Karpas-422 (cell line): ENCODE data around the gene HYCC1. TPM values are rescaled to one million over a fixed set of nuclear protein-coding genes. Genes with fewer than 3 reads are reported as not detected.

Experiments used
- DNase-seq: peaks from one replicate; pipeline ENCODE4 v3.0.0-alpha.2; 2015
- H2AFZ ChIP-seq: fragments of 200-600 bp; sonication (generic); 2 replicates; pipeline ENCODE4 v1.6.1; 2014; ENCODE audit warnings: antibody characterized with exemption, low read length, mixed read lengths
- H3K27ac ChIP-seq: fragments of 200-600 bp; sonication (generic); 2 replicates; pipeline ENCODE4 v1.5.1; 2014; ENCODE audit warnings: mild to moderate bottlenecking, low read length, moderate library complexity
- H3K27me3 ChIP-seq: fragments of 200-600 bp; sonication (generic); 2 replicates; pipeline ENCODE4 v1.6.1; 2014; ENCODE audit warnings: low read length, mixed read lengths
- H3K36me3 ChIP-seq: fragments of 200-600 bp; sonication (generic); 2 replicates; pipeline ENCODE4 v1.6.1; 2014; ENCODE audit warnings: low read length, mixed read lengths; ENCODE audit not compliant: insufficient read depth
- H3K4me1 ChIP-seq: fragments of 200-600 bp; sonication (generic); 2 replicates; pipeline ENCODE4 v1.6.1; 2014; ENCODE audit warnings: mild to moderate bottlenecking, low read length, mixed read lengths
- H3K4me2 ChIP-seq: fragments of 200-600 bp; sonication (generic); 2 replicates; pipeline ENCODE4 v1.6.1; 2014; ENCODE audit warnings: low read length, low read depth, mild to moderate bottlenecking; ENCODE audit not compliant: poor library complexity, severe bottlenecking
- H3K4me3 ChIP-seq: fragments of 200-600 bp; sonication (generic); 2 replicates; pipeline ENCODE4 v1.5.1; 2014; ENCODE audit warnings: mild to moderate bottlenecking, antibody characterized with exemption, low read length, mixed read lengths
- H3K79me2 ChIP-seq: fragments of 200-600 bp; sonication (generic); 2 replicates; pipeline ENCODE4 v1.6.1; 2014; ENCODE audit warnings: mild to moderate bottlenecking, low read length, mixed read lengths
- H3K9ac ChIP-seq: fragments of 200-600 bp; sonication (generic); 2 replicates; pipeline ENCODE4 v1.6.0; 2014; ENCODE audit warnings: low read length
- H3K9me2 ChIP-seq: fragments of 200-600 bp; sonication (generic), shearing (Covaris generic); replicated peaks from 2 replicates; pipeline ENCODE4 v1.6.0; 2014; ENCODE audit warnings: mild to moderate bottlenecking, low read length, moderate library complexity; ENCODE audit not compliant: insufficient read depth
- H3K9me3 ChIP-seq: fragments of 300-700, 200-600 bp; sonication (generic); 2 replicates; pipeline ENCODE4 v1.6.1; 2014; ENCODE audit warnings: low read length, mixed read lengths
- H4K20me1 ChIP-seq: fragments of 200-600 bp; sonication (generic); 2 replicates; pipeline ENCODE4 v1.6.1; 2014; ENCODE audit warnings: mild to moderate bottlenecking, antibody characterized with exemption, low read length, low read depth; ENCODE audit not compliant: insufficient read depth
- total RNA-seq: library from RNA; depleted of rRNA; stranded (reverse); fragments of >200 nt; shearing (Covaris generic); gene quantifications from 2 replicates; pipeline ENCODE4 v1.2.3, GENCODE V29; 2014; ENCODE audit warnings: low replicate concordance

The HYCC1 gene
- total RNA-seq, 1 experiment from 2014 or later, result 3.4 TPM

DNA sequence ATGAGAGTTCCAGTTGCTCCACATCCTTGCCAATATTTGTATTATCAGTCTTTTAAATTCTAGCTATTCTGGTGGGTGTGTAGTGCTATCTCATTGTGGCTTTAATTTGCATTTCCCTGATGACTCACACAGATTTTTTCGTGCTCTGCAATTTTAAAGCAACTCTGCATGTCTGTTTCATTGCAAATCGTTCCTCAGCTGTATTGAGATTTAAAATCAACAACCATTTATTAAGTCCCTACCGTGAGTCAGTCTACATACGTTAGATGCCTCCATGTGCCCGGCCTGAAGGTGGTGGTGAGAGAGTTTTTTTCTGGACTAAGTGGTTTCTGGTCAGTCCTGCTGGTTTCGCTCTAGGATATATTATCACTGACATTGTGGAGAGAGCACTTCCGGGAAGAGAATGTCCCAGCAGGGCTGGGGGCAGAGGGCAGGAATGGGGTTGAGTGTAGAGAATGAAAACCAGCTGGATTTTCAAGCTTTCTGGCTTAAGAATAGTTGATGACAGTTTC lies 8.4 kb upstream of the HYCC1 start:
- Histone ChIP-seq H3K27me3 (0 out of 2 replicates have a peak, but pooled peaks cover 2% of the 10 kb centered on the region), H2AFZ (no peak overlapping the region), H3K9me3 (no peaks in the 10 kb centered on the region), H3K79me2 (no peaks in the 10 kb centered on the region), H3K4me2 (peak overlapping the region; percentile 31), H4K20me1 (no peaks in the 10 kb centered on the region), H3K36me3 (no peaks in the 10 kb centered on the region), H3K4me1 (peaks cover 9% of the 10 kb centered on the region), H3K9me2 (no peaks in the 10 kb centered on the region), H3K9ac (no peak overlapping the region), H3K27ac (no peak overlapping the region), H3K4me3 (no peak overlapping the region)
- no peak for DNase-seq

DNA sequence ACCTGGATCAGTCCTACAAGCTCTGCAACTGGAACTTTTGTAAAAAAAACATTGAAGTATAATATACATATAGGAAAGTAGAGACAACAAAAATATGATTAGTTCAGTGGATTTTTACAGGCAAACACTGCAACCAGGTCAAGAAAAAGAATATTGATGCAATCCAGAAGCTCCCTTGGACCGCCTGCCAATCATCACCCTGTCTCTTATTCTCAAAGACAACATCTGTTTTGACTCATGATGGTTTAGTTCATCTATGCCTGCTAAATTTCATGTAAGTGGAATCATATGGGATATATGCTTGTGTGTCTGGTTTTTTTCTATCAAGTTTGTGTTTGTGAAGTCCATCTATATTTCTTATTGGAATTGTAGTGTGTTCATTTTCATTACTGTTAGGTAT lies 7.7 kb upstream of the HYCC1 start:
- Histone ChIP-seq H3K4me2 (no peak overlapping the region), H3K4me3 (no peak overlapping the region), H3K27me3 (0 out of 2 replicates have a peak, but pooled peaks cover 2% of the 10 kb centered on the region), H3K4me1 (peaks cover 9% of the 10 kb centered on the region), H4K20me1 (no peaks in the 10 kb centered on the region), H3K9ac (no peak overlapping the region), H3K79me2 (no peaks in the 10 kb centered on the region), H3K27ac (no peak overlapping the region), H3K9me2 (no peaks in the 10 kb centered on the region), H2AFZ (no peak overlapping the region), H3K9me3 (no peaks in the 10 kb centered on the region), H3K36me3 (no peaks in the 10 kb centered on the region)
- no peak for DNase-seq

DNA sequence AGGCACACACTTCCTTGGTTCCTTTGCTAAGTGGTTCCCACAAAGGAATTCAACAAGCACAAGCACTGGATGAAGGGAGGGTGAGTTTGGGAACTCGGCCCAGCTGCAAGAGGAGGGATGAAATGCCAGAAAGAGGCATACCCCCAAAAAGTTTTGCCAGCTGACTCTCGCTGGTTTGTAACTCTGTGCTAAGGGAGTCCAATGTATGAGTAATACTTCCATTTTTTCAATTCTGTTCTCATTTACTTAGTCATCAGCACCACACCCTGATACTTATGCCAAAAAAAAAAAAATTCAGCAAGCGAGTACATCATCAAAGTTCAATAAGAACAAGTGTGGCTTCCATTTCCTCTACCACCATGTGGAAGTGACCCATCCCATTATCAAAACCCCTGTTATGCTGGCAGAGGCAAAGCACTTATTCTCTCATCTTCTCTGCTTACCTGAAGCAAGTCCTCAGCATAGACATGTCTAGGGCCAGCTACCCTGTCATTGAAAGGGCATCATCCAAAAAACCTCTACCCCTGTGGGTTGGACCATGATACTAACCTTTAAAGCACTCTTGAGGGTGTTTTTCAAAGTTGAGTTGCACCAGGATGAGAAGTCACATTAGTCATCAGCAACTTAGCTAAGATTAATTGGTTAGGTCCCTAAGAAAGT lies 6.9 kb upstream of the HYCC1 start:
- no peak overlapping the region for H3K4me2 ChIP-seq
- no peaks in the 10 kb centered on the region for H3K9me3 ChIP-seq
- H3K9me2 ChIP-seq, result no peaks in the 10 kb centered on the region
- DNase-seq, result no peak
- H2AFZ ChIP-seq, result no peak overlapping the region
- no peak overlapping the region for H3K4me3 ChIP-seq
- no peaks in the 10 kb centered on the region for H4K20me1 ChIP-seq
- H3K36me3 ChIP-seq, result no peaks in the 10 kb centered on the region
- peaks cover 9% of the 10 kb centered on the region for H3K4me1 ChIP-seq
- H3K9ac ChIP-seq, result no peak overlapping the region
- H3K27me3 ChIP-seq, result 0 out of 2 replicates have a peak, but pooled peaks cover 2% of the 10 kb centered on the region
- no peak overlapping the region for H3K27ac ChIP-seq
- H3K79me2 ChIP-seq, result no peaks in the 10 kb centered on the region

DNA sequence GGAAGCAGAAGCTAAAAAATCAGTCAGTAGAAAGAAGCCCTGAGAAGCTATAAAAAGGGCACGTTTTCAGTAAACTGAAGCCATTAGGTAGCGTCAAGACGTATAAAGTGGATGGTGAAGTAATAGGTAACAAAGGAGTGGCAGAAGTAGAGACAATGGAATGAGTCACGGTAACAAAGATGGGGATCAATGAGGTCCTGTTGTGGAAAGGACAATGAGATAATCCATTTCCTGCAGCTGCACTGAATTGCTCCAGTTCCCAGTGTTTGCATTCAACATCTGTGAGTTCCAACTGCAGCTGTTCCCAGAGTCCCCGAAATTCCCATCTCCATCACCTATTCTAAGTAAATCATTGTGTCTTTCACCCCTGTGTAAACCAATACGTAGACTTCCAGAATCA lies 4.8 kb upstream of the HYCC1 start:
- Histone ChIP-seq H3K27ac (no peak overlapping the region), H3K4me2 (no peak overlapping the region), H3K4me3 (no peak overlapping the region), H3K4me1 (peaks cover 17% of the 10 kb centered on the region), H3K9me2 (no peaks in the 10 kb centered on the region; the same call in 1 of the 2 replicates), H3K27me3 (0 out of 2 replicates have a peak, but pooled peaks cover 2% of the 10 kb centered on the region), H3K9ac (no peak overlapping the region), H2AFZ (no peak overlapping the region), H4K20me1 (no peaks in the 10 kb centered on the region), H3K79me2 (no peaks in the 10 kb centered on the region), H3K9me3 (no peaks in the 10 kb centered on the region), H3K36me3 (no peaks in the 10 kb centered on the region)
- no peak for DNase-seq

DNA sequence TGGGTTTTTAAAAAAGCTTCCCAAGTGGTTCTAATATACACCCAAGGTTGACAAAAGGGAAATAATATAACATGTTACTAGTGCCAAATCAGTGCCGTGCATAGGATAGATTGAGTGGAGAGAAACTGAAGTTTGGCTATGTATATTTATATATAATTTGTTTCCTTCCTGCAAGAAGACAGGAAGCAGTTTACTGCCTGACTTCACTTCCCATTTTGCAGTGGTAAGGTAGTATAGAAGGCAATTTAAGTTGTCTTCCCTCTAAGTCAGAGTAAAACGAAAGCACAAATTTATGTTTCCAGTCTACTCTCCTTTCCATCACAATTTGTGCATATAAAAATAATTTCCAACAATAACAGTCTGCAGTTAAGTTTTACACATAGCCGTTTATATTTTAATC lies 3.4 kb upstream of the HYCC1 start:
- H3K4me1 ChIP-seq, result peaks cover 21% of the 10 kb centered on the region
- no peaks in the 10 kb centered on the region for H3K36me3 ChIP-seq
- H3K27ac ChIP-seq, result no peak overlapping the region
- H2AFZ ChIP-seq, result 0 out of 2 replicates have a peak overlapping the region, but pooled peaks have one; percentile 37
- H4K20me1 ChIP-seq, result no peaks in the 10 kb centered on the region
- no peaks in the 10 kb centered on the region for H3K9me3 ChIP-seq
- DNase-seq, result no peak
- H3K9ac ChIP-seq, result no peak overlapping the region
- no peak overlapping the region for H3K4me2 ChIP-seq
- H3K9me2 ChIP-seq, result no peaks in the 10 kb centered on the region; the same call in 1 of the 2 replicates
- no peaks in the 10 kb centered on the region for H3K79me2 ChIP-seq
- no peaks in the 10 kb centered on the region for H3K27me3 ChIP-seq
- H3K4me3 ChIP-seq, result no peak overlapping the region

DNA sequence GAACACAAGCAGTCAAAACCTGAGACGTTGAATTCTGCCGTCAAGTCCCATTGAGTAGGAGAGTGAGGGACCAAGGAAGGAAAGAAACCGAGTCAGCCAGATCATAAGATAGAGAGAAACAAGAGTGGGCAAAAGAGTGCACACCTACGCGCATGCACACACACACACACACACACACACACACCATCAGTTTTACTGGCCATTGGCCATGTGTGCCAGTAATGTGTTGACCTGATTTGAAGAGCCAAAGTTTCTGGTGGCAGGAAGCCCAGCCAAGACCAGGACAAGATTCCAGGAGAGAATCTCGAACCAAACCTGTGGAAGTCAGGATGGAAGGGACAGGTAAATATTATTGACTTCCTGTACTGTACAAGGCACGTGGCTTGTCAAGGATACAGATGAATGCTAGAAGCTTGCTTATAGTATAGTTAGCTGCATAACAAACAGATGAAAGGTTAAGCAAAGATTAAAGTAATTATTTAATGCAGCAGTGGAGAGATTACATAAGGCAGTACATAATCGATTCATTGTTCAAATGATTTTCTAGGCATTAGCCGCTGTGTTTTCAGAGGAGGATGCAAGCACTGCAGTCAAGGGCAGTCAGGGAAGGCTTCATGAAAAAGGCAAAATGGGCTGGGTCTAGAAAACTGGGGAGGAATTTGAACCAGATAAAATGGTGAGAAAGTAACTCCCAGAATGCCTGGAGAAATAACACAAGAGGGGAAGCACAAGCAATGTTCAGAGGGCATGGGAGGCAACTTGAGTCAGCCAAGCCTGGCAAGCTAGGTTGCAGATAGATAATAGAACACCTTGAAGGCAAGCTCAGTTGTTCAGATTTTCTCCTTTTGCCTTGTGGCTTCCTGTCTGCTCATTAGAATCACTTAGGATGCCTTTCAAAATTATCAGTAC lies 2.7 kb upstream of the HYCC1 start:
- no peaks in the 10 kb centered on the region; the same call in 1 of the 2 replicates for H3K9me2 ChIP-seq
- H3K79me2 ChIP-seq, result no peaks in the 10 kb centered on the region
- no peak for DNase-seq
- H3K4me2 ChIP-seq, result no peak overlapping the region
- H2AFZ ChIP-seq, result 0 out of 2 replicates have a peak overlapping the region, but pooled peaks have one; percentile 37
- H3K36me3 ChIP-seq, result no peaks in the 10 kb centered on the region
- H3K4me3 ChIP-seq, result no peak overlapping the region
- H3K27me3 ChIP-seq, result no peaks in the 10 kb centered on the region
- H3K27ac ChIP-seq, result no peak overlapping the region
- H4K20me1 ChIP-seq, result no peaks in the 10 kb centered on the region; the same call in 1 of the 2 replicates
- no peaks in the 10 kb centered on the region for H3K9me3 ChIP-seq
- H3K4me1 ChIP-seq, result peaks cover 15% of the 10 kb centered on the region
- H3K9ac ChIP-seq, result no peak overlapping the region

DNA sequence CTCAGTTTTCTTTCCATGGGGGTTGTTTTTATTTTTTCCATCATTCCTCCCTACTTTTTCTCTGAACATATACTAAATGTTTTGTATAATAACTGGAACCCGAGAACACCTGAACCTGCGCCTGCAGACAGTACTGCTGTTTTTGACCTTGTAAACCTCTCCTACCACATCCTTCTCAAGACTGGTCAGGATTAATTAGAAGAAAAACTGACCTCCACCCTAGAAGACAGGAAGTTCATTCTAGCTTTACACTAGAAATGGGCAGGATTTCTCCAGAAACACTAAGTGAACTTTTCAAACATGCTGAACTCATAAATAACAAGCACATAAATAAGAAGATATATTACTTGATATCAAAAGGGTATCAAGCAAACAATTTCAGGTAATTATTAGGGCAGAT lies 751 bp upstream of the HYCC1 start:
- Histone ChIP-seq H3K27me3 (no peaks in the 10 kb centered on the region), H2AFZ (peak overlapping the region; percentile 65), H3K9me2 (no peaks in the 10 kb centered on the region; the same call in 1 of the 2 replicates), H3K4me3 (peak overlapping the region; percentile 31; the same call in 1 of the 2 replicates), H3K79me2 (no peaks in the 10 kb centered on the region), H3K4me1 (peaks cover 15% of the 10 kb centered on the region), H3K4me2 (peak overlapping the region; percentile 56), H3K27ac (no peak overlapping the region), H3K9ac (peak overlapping the region; percentile 20; the same call in 1 of the 2 replicates), H3K9me3 (no peaks in the 10 kb centered on the region), H3K36me3 (no peaks in the 10 kb centered on the region), H4K20me1 (no peaks in the 10 kb centered on the region; the same call in 1 of the 2 replicates)
- no peak for DNase-seq
